IMR-90 (cell line): Measurements from ENCODE around the gene NRM. TPM values are rescaled to one million over a fixed set of nuclear protein-coding genes. Genes with fewer than 3 reads are reported as not detected.

ENCODE experiments used
- ATAC-seq: fragments of 200-7000 bp; cut with Tn5 transposase; 2 replicates; pipeline ENCODE4 v1.9.1; 2020; ENCODE audit warnings: low read depth, mild to moderate bottlenecking, moderate library complexity
- BruUV-seq: library from RNA; stranded (reverse); fragments of 400-500 nt; replicated peaks from 2 replicates; lab custom pipeline; 2021; lab: Mats Ljungman, UMichigan
- CTCF ChIA-PET: fragments of 300-600 bp; formaldehyde crosslinking; extraction: SDS; loops from one replicate; lab custom pipeline; 2021; ENCODE audit warnings: antibody characterized with exemption; lab: Yijun Ruan, JAX
- POLR2A ChIA-PET: fragments of 300-600 bp; sonication (Branson Sonifier 250); formaldehyde crosslinking; loops from one replicate; lab custom pipeline; 2022; ENCODE audit warnings: antibody characterized with exemption; ENCODE audit not compliant: unreplicated experiment; lab: Charles Lee
- DNase-seq: peaks from one replicate; pipeline ENCODE4 v3.0.0; 2013
- H2AFZ ChIP-seq: replicated peaks from 2 replicates; pipeline ENCODE3; 2013; ENCODE audit warnings: low read length, mild to moderate bottlenecking; ENCODE audit not compliant: poor library complexity
- H2AK5ac ChIP-seq: 2 replicates; pipeline ENCODE4 v1.6.1; 2013; ENCODE audit warnings: low read depth, low read length, inconsistent platforms
- H2AK9ac ChIP-seq: replicated peaks from 2 replicates; pipeline ENCODE3; 2013; ENCODE audit warnings: mild to moderate bottlenecking, low read depth, low read length, moderate library complexity; ENCODE audit not compliant: poor library complexity
- H2BK120ac ChIP-seq: 2 replicates; pipeline ENCODE4 v1.6.1; 2013; ENCODE audit warnings: low read depth, low read length, inconsistent platforms
- H2BK15ac ChIP-seq: 3 replicates; pipeline ENCODE4 v1.6.1; 2013; ENCODE audit warnings: low read depth, low read length, inconsistent platforms
- H2BK20ac ChIP-seq: 2 replicates; pipeline ENCODE4 v1.6.1; 2013; ENCODE audit warnings: low read depth, mild to moderate bottlenecking, inconsistent platforms, low read length, moderate library complexity
- H2BK5ac ChIP-seq: 2 replicates; pipeline ENCODE4 v1.6.1; 2013; ENCODE audit warnings: mild to moderate bottlenecking, low read depth, low read length, inconsistent platforms; ENCODE audit not compliant: poor library complexity, severe bottlenecking
- H3K14ac ChIP-seq: replicated peaks from 2 replicates; pipeline ENCODE4 v1.6.1; 2013; ENCODE audit warnings: low read depth, low read length, inconsistent platforms
- H3K18ac ChIP-seq: 2 replicates; pipeline ENCODE4 v1.6.1; 2013; ENCODE audit warnings: low read depth, low read length, control low read depth
- H3K23ac ChIP-seq: 2 replicates; pipeline ENCODE4 v1.6.1; 2013; ENCODE audit warnings: low read depth, low read length, inconsistent platforms
- H3K27ac ChIP-seq: 2 replicates; pipeline ENCODE4 v1.5.1; 2013; ENCODE audit warnings: mild to moderate bottlenecking, control low read depth, low read length; ENCODE audit not compliant: insufficient read depth
- H3K27me3 ChIP-seq: 2 replicates; pipeline ENCODE4 v1.6.1; 2013; ENCODE audit warnings: low read length; ENCODE audit not compliant: control insufficient read depth, insufficient read depth
- H3K36me3 ChIP-seq: 2 replicates; pipeline ENCODE4 v1.6.1; 2013; ENCODE audit warnings: low read length, mixed read lengths; ENCODE audit not compliant: control insufficient read depth, insufficient read depth
- H3K4ac ChIP-seq: 2 replicates; pipeline ENCODE4 v1.6.1; 2013; ENCODE audit warnings: low read depth, low read length, inconsistent platforms
- H3K4me1 ChIP-seq: 2 replicates; pipeline ENCODE4 v1.6.1; 2013; ENCODE audit warnings: low read length, mixed read lengths; ENCODE audit not compliant: control insufficient read depth, insufficient read depth
- H3K4me2 ChIP-seq: 2 replicates; pipeline ENCODE4 v1.6.1; 2013; ENCODE audit warnings: low read depth, mild to moderate bottlenecking, control low read depth, low read length, moderate library complexity
- H3K4me3 ChIP-seq: 2 replicates; pipeline ENCODE4 v1.5.1; 2013; ENCODE audit warnings: low read depth, mild to moderate bottlenecking, control low read depth, low read length, moderate library complexity; ENCODE audit not compliant: insufficient read depth
- H3K56ac ChIP-seq: 2 replicates; pipeline ENCODE4 v1.6.1; 2013; ENCODE audit warnings: low read length, inconsistent platforms; ENCODE audit not compliant: insufficient read depth; ENCODE audit errors: extremely low read depth
- H3K79me1 ChIP-seq, 2 experiments: 2 replicates each; pipeline ENCODE4 v1.6.1; 2013; ENCODE audit warnings: low read length in 2 of 2, inconsistent platforms in 1 of 2, low read depth in 1 of 2
- H3K9ac ChIP-seq: 2 replicates; pipeline ENCODE4 v1.6.1; 2013; ENCODE audit warnings: low read depth, low read length, control low read depth
- H3K9me1 ChIP-seq: 2 replicates; pipeline ENCODE4 v1.6.1; 2013; ENCODE audit warnings: low read length, inconsistent platforms; ENCODE audit not compliant: insufficient read depth
- H3K9me3 ChIP-seq: 2 replicates; pipeline ENCODE4 v1.6.1; 2013; ENCODE audit warnings: low read length; ENCODE audit not compliant: control insufficient read depth, insufficient read depth
- H4K20me1 ChIP-seq: 2 replicates; pipeline ENCODE4 v1.6.1; 2013; ENCODE audit warnings: low read length, inconsistent platforms; ENCODE audit not compliant: insufficient read depth
- H4K5ac ChIP-seq: 2 replicates; pipeline ENCODE4 v1.6.1; 2013; ENCODE audit warnings: mild to moderate bottlenecking, low read depth, low read length, control low read depth
- H4K8ac ChIP-seq, 2 experiments: 2 replicates each; pipeline ENCODE4 v1.6.1; 2013; ENCODE audit warnings: low read depth in 2 of 2, low read length in 2 of 2, control low read depth in 1 of 2, inconsistent platforms in 1 of 2
- H4K91ac ChIP-seq: 2 replicates; pipeline ENCODE4 v1.6.1; 2013; ENCODE audit warnings: low read depth, low read length, inconsistent platforms; ENCODE audit not compliant: insufficient read depth
- CEBPB ChIP-seq: IDR thresholded peaks from 2 replicates; pipeline ENCODE4 v1.6.1; 2012; ENCODE audit warnings: low read depth, low read length, improper control_type of control experiment
- CHD1 ChIP-seq: IDR thresholded peaks from 2 replicates; pipeline ENCODE4 v1.6.1; 2012; ENCODE audit warnings: low read depth, low read length, improper control_type of control experiment
- ELK1 ChIP-seq: fragments of 150-350 bp; IDR thresholded peaks from 2 replicates; pipeline ENCODE4 v1.6.1; 2016; ENCODE audit warnings: low read depth, mild to moderate bottlenecking, low read length, moderate library complexity, borderline replicate concordance
- FOS ChIP-seq: fragments of 150-350 bp; IDR thresholded peaks from 2 replicates; pipeline ENCODE4 v1.6.1; 2016; ENCODE audit warnings: low read depth, low read length
- MAFK ChIP-seq: IDR thresholded peaks from 2 replicates; pipeline ENCODE4 v1.6.1; 2012; ENCODE audit warnings: low read depth, low read length, improper control_type of control experiment
- MAZ ChIP-seq: IDR thresholded peaks from 2 replicates; pipeline ENCODE4 v1.6.1; 2012; ENCODE audit warnings: low read depth, mild to moderate bottlenecking, low read length, improper control_type of control experiment, moderate library complexity, borderline replicate concordance
- NFE2L2 ChIP-seq: fragments of 150-350 bp; IDR thresholded peaks from 2 replicates; pipeline ENCODE4 v1.6.1; 2016; ENCODE audit warnings: low read depth, mild to moderate bottlenecking, low read length
- POLR2A ChIP-seq: IDR thresholded peaks from 2 replicates; pipeline ENCODE4 v1.6.1; 2012; ENCODE audit warnings: mild to moderate bottlenecking, low read depth, low read length
- RCOR1 ChIP-seq: IDR thresholded peaks from 2 replicates; pipeline ENCODE4 v1.6.1; 2012; ENCODE audit warnings: mild to moderate bottlenecking, low read length, improper control_type of control experiment; ENCODE audit not compliant: insufficient replicate concordance
- RFX5 ChIP-seq: IDR thresholded peaks from 2 replicates; pipeline ENCODE4 v1.8.0; 2012; ENCODE audit warnings: low read depth, mild to moderate bottlenecking, low read length, moderate library complexity
- SMC3 ChIP-seq: fragments of 150-350 bp; IDR thresholded peaks from 2 replicates; pipeline ENCODE4 v1.6.1; 2016; ENCODE audit warnings: low read depth, mild to moderate bottlenecking, antibody characterized with exemption, low read length, moderate library complexity
- WGBS, 2 experiments: methylation state at CpG; one replicate each; pipeline versions ENCODE4 v1.1.5 to v1.1.7; 2013; ENCODE audit warnings: missing lambda C conversion rate in 2 of 2; ENCODE audit not compliant: insufficient read length in 1 of 2; ENCODE audit errors: extremely low coverage in 2 of 2; 5-methylcytosine and 5-hydroxymethylcytosine counted together
- dilution Hi-C: fragments of 300-500 bp; cut with HindIII; formaldehyde crosslinking; loops from one replicate; pipeline ENCODE4 v1.14.3; 2018; ENCODE audit warnings: low sequenced_read_pairs; ENCODE audit not compliant: unreplicated experiment
- in situ Hi-C: fragments of 300-500 bp; cut with MboI; formaldehyde crosslinking; loops from 3 replicates; pipeline ENCODE4 v1.14.3; 2019; ENCODE audit warnings: low sequenced_read_pairs, inconsistent platforms, mixed read lengths
- intact Hi-C: fragments of 100-400 bp; cut with micrococcal nuclease; formaldehyde crosslinking; loops from 2 replicates; pipeline ENCODE4 v1.10.0; 2022
- polyA plus RNA-seq, 3 experiments: library from polyadenylated mRNA; depleted of rRNA; stranded (reverse); fragments of >200 nt; gene quantifications; 2 replicates each; pipeline ENCODE4 v1.2.3, GENCODE V29; 2012; ENCODE audit warnings: low replicate concordance in 1 of 3
- total RNA-seq: library from RNA; depleted of rRNA; stranded (reverse); fragments of >200 nt; gene quantifications from 2 replicates; pipeline ENCODE4 v1.2.3, GENCODE V29; 2012

NRM gene
- total and polyA plus RNA-seq, 2 of the 4 experiments (the other 2 are of a cell fraction): 2.2 to 27.0 TPM

- Histone ChIP-seq H3K56ac (no peak overlapping the region), H4K20me1 (no peaks in the 10 kb centered on the region), H3K4me3 (no peak overlapping the region), H4K5ac (no peak overlapping the region), H3K14ac (no peak overlapping the region), H3K18ac (no peak overlapping the region), H3K36me3 (peaks cover 23% of the 10 kb centered on the region), H3K27me3 (no peaks in the 10 kb centered on the region), H2BK120ac (no peak overlapping the region), H2AFZ (no peak overlapping the region), H3K9me1 (peaks cover 2% of the 10 kb centered on the region; the same call in 1 of the 2 replicates), H4K8ac (no peak overlapping the region), H4K91ac (no peak overlapping the region), H3K9me3 (no peaks in the 10 kb centered on the region), H2BK5ac (no peak overlapping the region), H2AK5ac (no peak overlapping the region), H3K4me1 (no peaks in the 10 kb centered on the region), H2BK20ac (no peak overlapping the region), H3K23ac (no peak overlapping the region), H3K79me1 (no peaks in the 10 kb centered on the region), H2AK9ac (no peak overlapping the region), H2BK15ac (no peak overlapping the region), H3K4me2 (no peak overlapping the region), H3K27ac (no peak overlapping the region), H3K4ac (no peak overlapping the region), H3K9ac (no peak overlapping the region)
- dilution Hi-C loops: no loop called here
- POLR2A ChIA-PET: interaction anchor here (0.6 kb wide), 1 partner anchor 34 kb away, joined by 5 read pairs; no protein-coding TSS in a partner anchor
- BruUV-seq: no TSS peak
- WGBS, 2 experiments: no CpG with 5 or more reads among the region's 4 CpGs
- intact Hi-C loops: no loop called here
- TF ChIP-seq RCOR1: no peak
- no peak for TF ChIP-seq SMC3
- no peak for TF ChIP-seq MAFK
- no peak for TF ChIP-seq MAZ
- no peak for TF ChIP-seq CEBPB
- TF ChIP-seq NFE2L2: no peak
- TF ChIP-seq ELK1: no peak
- no peak for TF ChIP-seq CHD1
- no peak for TF ChIP-seq FOS
- no peak for TF ChIP-seq RFX5
- TF ChIP-seq POLR2A: no peak
- CTCF ChIA-PET: no interaction called here
- ATAC-seq (no peak), DNase-seq (no peak)
- in situ Hi-C loops: no loop called here
Observed at GRCh38 chr6:30700340-30700739, 9.6 kb upstream of the NRM start.
